Stimulated activated CD4-positive, alpha-beta T cell treated with anti-CD3 and anti-CD28 coated beads, Interleukin-15, amount 100 ng/mL, for 24 hours (primary cell): ENCODE data around the gene EPB41L5.
"Not testable (repeated sequence)": the region's sequence is repeated elsewhere in the genome, so short reads cannot be mapped to it uniquely, and the experiment has no call there.

Experiments
- DNase-seq: peaks from one replicate; pipeline ENCODE4 v3.0.0-alpha.2; 2020

EPB41L5 gene

GRCh38 chr2:120149406-120149805 is 136.5 kb downstream of the EPB41L5 start:
- DNase-seq: no peak

- DNase-seq: no peak
Observed at GRCh38 chr2:120150040-120150482, 137.2 kb downstream of the EPB41L5 start.

- DNase-seq: no peak
Observed at GRCh38 chr2:120155308-120155707, 142.4 kb downstream of the EPB41L5 start.

- DNase-seq: not testable (repeated sequence)
Observed at GRCh38 chr2:120158658-120159057, 145.8 kb downstream of the EPB41L5 start.

GRCh38 chr2:120161190-120161589 is 148.3 kb downstream of the EPB41L5 start:
- DNase-seq: no peak

GRCh38 chr2:120162716-120163115 is 149.8 kb downstream of the EPB41L5 start:
- DNase-seq: no peak

GRCh38 chr2:120167272-120167671 is 154.4 kb downstream of the EPB41L5 start:
- DNase-seq: no peak

- DNase-seq: no peak
Observed at GRCh38 chr2:120169020-120169419, 156.1 kb downstream of the EPB41L5 start.

GRCh38 chr2:120174963-120175581 is 162.2 kb downstream of the EPB41L5 start:
- DNase-seq: no peak

- DNase-seq: no peak
Observed at GRCh38 chr2:120176526-120176925, 163.6 kb downstream of the EPB41L5 start.

GRCh38 chr2:120177001-120177621 is 164.2 kb downstream of the EPB41L5 start:
- DNase-seq: peak; percentile 85

GRCh38 chr2:120177973-120178372 is 165.1 kb downstream of the EPB41L5 start:
- no peak for DNase-seq

GRCh38 chr2:120179396-120179795 is 166.5 kb downstream of the EPB41L5 start:
- DNase-seq: no peak

GRCh38 chr2:120180066-120180465 is 167.2 kb downstream of the EPB41L5 start:
- no peak for DNase-seq

GRCh38 chr2:120182019-120182560 is 169.2 kb downstream of the EPB41L5 start:
- no peak for DNase-seq

- no peak for DNase-seq
Observed at GRCh38 chr2:120189189-120189588, 176.3 kb downstream of the EPB41L5 start.

- no peak for DNase-seq
Observed at GRCh38 chr2:120192280-120192679, 179.4 kb downstream of the EPB41L5 start.

GRCh38 chr2:120195553-120195952 is 182.7 kb downstream of the EPB41L5 start:
- no peak for DNase-seq

GRCh38 chr2:120199817-120200459 is 187.1 kb downstream of the EPB41L5 start:
- DNase-seq: not testable (repeated sequence)

GRCh38 chr2:120203251-120204021 is 190.6 kb downstream of the EPB41L5 start:
- DNase-seq: no peak

- no peak for DNase-seq
Observed at GRCh38 chr2:120204022-120204405, 191.1 kb downstream of the EPB41L5 start.

- no peak for DNase-seq
Observed at GRCh38 chr2:120204417-120204816, 191.5 kb downstream of the EPB41L5 start.
